Measurements from ENCODE around the gene SF3B4.
A peak's percentile ranks its signal among the peaks of the same experiment; 100 is the strongest.

Gene SF3B4

GRCh38 chr1:149932474-149932873 lies 4.9 kb upstream of the SF3B4 start:
- no peak for TF ChIP-seq CTCF (IDR thresholded peaks at IDR 0.05)
- no peak for DNase-seq
- Histone ChIP-seq H3K27me3 (no peaks in the 10 kb centered on the region), H3K4me1 (peaks cover 0 to 33% (median 21%) of the 10 kb centered on the region in 4 donors), H3K9me3 (no peaks in the 10 kb centered on the region), H3K36me3 (peaks cover 9 to 51% (median 34%) of the 10 kb centered on the region in 3 donors), H3K4me3 (no peak overlapping the region), H3K27ac (no peak overlapping the region)
- intact Hi-C loops (cut with DNase I; ENCODE audit: low total_unique reads), result no loop called here

- H3K27ac ChIP-seq, result no peak overlapping the region
- no peaks in the 10 kb centered on the region for H3K27me3 ChIP-seq
- no peak for DNase-seq
- no peaks in the 10 kb centered on the region for H3K9me3 ChIP-seq
- peaks cover 0 to 36% (median 25%) of the 10 kb centered on the region in 4 donors for H3K4me1 ChIP-seq
- intact Hi-C loops (cut with DNase I; ENCODE audit: low total_unique reads), result no loop called here
- peaks cover 13 to 55% (median 39%) of the 10 kb centered on the region in 3 donors for H3K36me3 ChIP-seq
- no peak overlapping the region for H3K4me3 ChIP-seq
- TF ChIP-seq CTCF (IDR thresholded peaks at IDR 0.05), result no peak
These were observed 3.7 kb upstream of the SF3B4 start for GRCh38 chr1:149931212-149931790.

GRCh38 chr1:149929856-149930255 lies 2.3 kb upstream of the SF3B4 start:
- DNase-seq, result no peak
- H3K9me3 ChIP-seq, result no peaks in the 10 kb centered on the region
- no peaks in the 10 kb centered on the region for H3K27me3 ChIP-seq
- intact Hi-C loops (cut with DNase I; ENCODE audit: low total_unique reads), result loop anchor here (5.0 kb wide), 1 partner anchor 38 kb away; no protein-coding TSS in a partner anchor
- peak overlapping the region; percentile 88 to 89 for H3K27ac ChIP-seq
- peaks cover 27 to 70% (median 54%) of the 10 kb centered on the region in 3 donors for H3K36me3 ChIP-seq
- H3K4me1 ChIP-seq, result peaks cover 0 to 38% (median 28%) of the 10 kb centered on the region in 4 donors
- H3K4me3 ChIP-seq, result no peak overlapping the region
- TF ChIP-seq CTCF (IDR thresholded peaks at IDR 0.05), result no peak

GRCh38 chr1:149928401-149928724 lies 760 bp upstream of the SF3B4 start:
- peaks cover 0 to 40% (median 24%) of the 10 kb centered on the region in 4 donors for H3K4me1 ChIP-seq
- TF ChIP-seq CTCF (IDR thresholded peaks at IDR 0.05), result no peak
- no peaks in the 10 kb centered on the region for H3K27me3 ChIP-seq
- peak overlapping the region; percentile 84 to 88 for H3K4me3 ChIP-seq
- intact Hi-C loops (cut with DNase I; ENCODE audit: low total_unique reads), result loop anchor here (5.0 kb wide), 1 partner anchor 36 kb away; no protein-coding TSS in a partner anchor
- H3K9me3 ChIP-seq, result no peaks in the 10 kb centered on the region
- DNase-seq, result no peak
- peaks cover 42 to 75% (median 62%) of the 10 kb centered on the region in 3 donors for H3K36me3 ChIP-seq
- H3K27ac ChIP-seq, result peak overlapping the region; percentile 88 to 89

GRCh38 chr1:149927056-149927562 lies 494 bp downstream of the SF3B4 start:
- DNase-seq, result no peak
- TF ChIP-seq CTCF (IDR thresholded peaks at IDR 0.05), result no peak
- Histone ChIP-seq H3K27me3 (no peaks in the 10 kb centered on the region), H3K4me1 (peaks cover 0 to 40% (median 24%) of the 10 kb centered on the region in 4 donors), H3K27ac (peak overlapping the region; percentile 88 to 89), H3K9me3 (no peaks in the 10 kb centered on the region), H3K36me3 (peaks cover 54 to 76% (median 68%) of the 10 kb centered on the region in 3 donors), H3K4me3 (peak overlapping the region; percentile 84 to 88)
- intact Hi-C loops (cut with DNase I; ENCODE audit: low total_unique reads), result loop anchor here (5.0 kb wide), 1 partner anchor 35 kb away; no protein-coding TSS in a partner anchor

Data from tibial artery (tissue), 4 donors.